Measurements from ENCODE around the gene SIK2.

- no peak for TF ChIP-seq CTCF (IDR thresholded peaks at IDR 0.05 in 2 of 3, conservative IDR thresholded peaks at IDR 0.05 in 1 of 3; ENCODE audit: borderline replicate concordance in 1 of 3, insufficient read depth in 1 of 3, low read depth in 2 of 3, low read length in 2 of 3)
- TF ChIP-seq CBX3 (IDR thresholded peaks at IDR 0.05; ENCODE audit: low read depth) = no peak
- no peak for TF ChIP-seq POLR2AphosphoS5 (IDR thresholded peaks at IDR 0.05; ENCODE audit: low read depth, low read length)
- TF ChIP-seq EZH2phosphoT487 (IDR thresholded peaks at IDR 0.05; ENCODE audit: borderline replicate concordance) = no peak
- TF ChIP-seq REST (IDR thresholded peaks at IDR 0.05; ENCODE audit: low read depth) = no peak
- no peak for TF ChIP-seq EZH2 (IDR thresholded peaks at IDR 0.05)
- TF ChIP-seq POLR2A (IDR thresholded peaks at IDR 0.05; ENCODE audit: borderline replicate concordance, extremely low read depth, insufficient read depth, insufficient read length) = no peak
- no peak for TF ChIP-seq SIN3A (IDR thresholded peaks at IDR 0.05; ENCODE audit: low read depth)
- TF ChIP-seq SRF (IDR thresholded peaks at IDR 0.05; ENCODE audit: low read depth) = no peak
- no peak for TF ChIP-seq JUND (IDR thresholded peaks at IDR 0.05)
- no peak for TF ChIP-seq ATF3 (IDR thresholded peaks at IDR 0.05)
- TF ChIP-seq YY1 (IDR thresholded peaks at IDR 0.05; ENCODE audit: extremely low read depth, insufficient replicate concordance, low read depth, low read length) = no peak
Measured at GRCh38 chr11:111776398-111777093, 174.3 kb downstream of the SIK2 start.

All from HCT116 (cell line).